Mesenchymal stem cell (in vitro differentiated cells and primary cell): ENCODE data around the gene UBE2QL1.

Source experiments
- DNase-seq: peaks from one replicate; pipeline ENCODE4 v3.0.0-alpha.2; 2013
- H2AFZ ChIP-seq: one replicate; pipeline ENCODE4 v1.6.1; 2013; ENCODE audit warnings: low read depth, mild to moderate bottlenecking, control low read depth, inconsistent platforms, low read length, moderate library complexity
- H2AK5ac ChIP-seq: 2 replicates; pipeline ENCODE4 v1.6.1; 2013; ENCODE audit warnings: low read length, moderate library complexity, mild to moderate bottlenecking, inconsistent platforms; ENCODE audit not compliant: severe bottlenecking
- H2BK120ac ChIP-seq: one replicate; pipeline ENCODE4 v1.6.1; 2013; ENCODE audit warnings: low read depth, mild to moderate bottlenecking, inconsistent platforms, low read length, moderate library complexity
- H2BK12ac ChIP-seq, 2 experiments: one replicate each; pipeline ENCODE4 v1.6.1; 2013; ENCODE audit warnings: inconsistent platforms in 2 of 2, low read length in 2 of 2, mild to moderate bottlenecking in 2 of 2, moderate library complexity in 2 of 2, control low read depth in 1 of 2
- H2BK15ac ChIP-seq: one replicate; pipeline ENCODE4 v1.6.1; 2013; ENCODE audit warnings: mild to moderate bottlenecking, low read depth, inconsistent platforms; ENCODE audit not compliant: poor library complexity, severe bottlenecking
- H2BK5ac ChIP-seq: 2 replicates; pipeline ENCODE4 v1.6.1; 2013; ENCODE audit warnings: low read depth, mild to moderate bottlenecking, low read length, control low read depth, inconsistent platforms; ENCODE audit not compliant: poor library complexity, severe bottlenecking
- H3K14ac ChIP-seq, 2 experiments: one replicate each; pipeline ENCODE4 v1.6.1; 2013; ENCODE audit warnings: inconsistent platforms in 2 of 2, low read length in 2 of 2, control low read depth in 1 of 2, mild to moderate bottlenecking in 1 of 2, moderate library complexity in 1 of 2
- H3K18ac ChIP-seq, 2 experiments: one replicate each; pipeline ENCODE4 v1.6.1; 2013; ENCODE audit warnings: inconsistent platforms in 2 of 2, low read length in 2 of 2, control low read depth in 1 of 2, low read depth in 1 of 2, mild to moderate bottlenecking in 1 of 2
- H3K23ac ChIP-seq, 2 experiments: one replicate each; pipeline ENCODE4 v1.6.1; 2013; ENCODE audit warnings: inconsistent platforms in 2 of 2, low read length in 2 of 2, mild to moderate bottlenecking in 2 of 2, moderate library complexity in 2 of 2, control low read depth in 1 of 2
- H3K27ac ChIP-seq: 2 replicates; pipeline ENCODE4 v1.5.1; 2013; ENCODE audit warnings: mild to moderate bottlenecking, moderate library complexity, low read length, control low read depth, inconsistent platforms; ENCODE audit not compliant: poor library complexity, severe bottlenecking
- H3K27me3 ChIP-seq, 2 experiments: 2 replicates each; pipeline versions ENCODE4 v1.6.1 to v1.7.0; 2013; ENCODE audit warnings: low read length in 2 of 2, mild to moderate bottlenecking in 2 of 2, moderate library complexity in 2 of 2, control low read depth in 1 of 2, inconsistent platforms in 1 of 2; ENCODE audit not compliant: control insufficient read depth in 1 of 2, insufficient read depth in 1 of 2
- H3K36me3 ChIP-seq, 2 experiments: 2 replicates each; pipeline versions ENCODE4 v1.6.1 to v1.7.0; 2013; ENCODE audit warnings: low read length in 2 of 2, control low read depth in 1 of 2, inconsistent platforms in 1 of 2, low read depth in 1 of 2, mild to moderate bottlenecking in 1 of 2; ENCODE audit not compliant: insufficient read depth in 2 of 2, control insufficient read depth in 1 of 2
- H3K4ac ChIP-seq, 2 experiments: one replicate each; pipeline ENCODE4 v1.6.1; 2013; ENCODE audit warnings: inconsistent platforms in 2 of 2, low read length in 2 of 2, mild to moderate bottlenecking in 2 of 2, moderate library complexity in 2 of 2, control low read depth in 1 of 2, low read depth in 1 of 2
- H3K4me1 ChIP-seq: 2 replicates; pipeline ENCODE4 v1.6.1; 2013; ENCODE audit warnings: low read depth, low read length, control low read depth; ENCODE audit not compliant: control insufficient read depth, insufficient read depth
- H3K4me2 ChIP-seq: 2 replicates; pipeline ENCODE4 v1.6.1; 2013; ENCODE audit warnings: low read length, mild to moderate bottlenecking, inconsistent platforms; ENCODE audit not compliant: poor library complexity, severe bottlenecking
- H3K4me3 ChIP-seq, 2 experiments: 2 replicates each; pipeline versions ENCODE4 v1.5.1 to v1.7.0; 2013; ENCODE audit warnings: low read length in 2 of 2, mild to moderate bottlenecking in 2 of 2, control low read depth in 1 of 2, low read depth in 1 of 2; ENCODE audit not compliant: insufficient read depth in 1 of 2
- H3K79me1 ChIP-seq: replicated peaks from 2 replicates; pipeline ENCODE4 v1.6.1; 2013; ENCODE audit warnings: mild to moderate bottlenecking, control low read depth, low read length, inconsistent platforms; ENCODE audit not compliant: poor library complexity, severe bottlenecking
- H3K9ac ChIP-seq: 2 replicates; pipeline ENCODE4 v1.7.0; 2013; ENCODE audit warnings: mild to moderate bottlenecking, low read length, moderate library complexity
- H3K9me3 ChIP-seq: 2 replicates; pipeline ENCODE4 v1.7.0; 2013; ENCODE audit warnings: mild to moderate bottlenecking, low read length; ENCODE audit not compliant: control insufficient read depth
- H4K8ac ChIP-seq: one replicate; pipeline ENCODE4 v1.6.1; 2013; ENCODE audit warnings: inconsistent platforms, mild to moderate bottlenecking, low read length, moderate library complexity
- H4K91ac ChIP-seq: one replicate; pipeline ENCODE4 v1.6.1; 2013; ENCODE audit warnings: mild to moderate bottlenecking, low read length, inconsistent platforms
- WGBS: methylation state at CpG from one replicate; pipeline ENCODE4 v1.1.7; 2013; ENCODE audit warnings: mixed read lengths; 5-methylcytosine and 5-hydroxymethylcytosine counted together

The UBE2QL1 gene

GRCh38 chr5:6473284-6473683 lies 24.6 kb downstream of the UBE2QL1 start:
- H2BK12ac ChIP-seq = no peak overlapping the region
- H4K8ac ChIP-seq = no peak overlapping the region
- no peak overlapping the region for H4K91ac ChIP-seq
- H3K4me1 ChIP-seq = no peaks in the 10 kb centered on the region
- no peak overlapping the region for H2BK120ac ChIP-seq
- H3K4me2 ChIP-seq = no peak overlapping the region
- no peak overlapping the region for H2AK5ac ChIP-seq
- H2BK5ac ChIP-seq = no peak overlapping the region
- no peak overlapping the region for H2AFZ ChIP-seq
- no peak overlapping the region for H3K14ac ChIP-seq
- H3K4me3 ChIP-seq = no peak overlapping the region
- peaks cover 0 to 12% of the 10 kb centered on the region in 2 experiments for H3K27me3 ChIP-seq
- H3K79me1 ChIP-seq = no peaks in the 10 kb centered on the region
- peaks cover 6% of the 10 kb centered on the region for H3K9me3 ChIP-seq
- H3K9ac ChIP-seq = no peak overlapping the region
- H3K23ac ChIP-seq = no peak overlapping the region
- 87% methylated on average over 6 of the region's 6 CpGs for WGBS
- no peak for DNase-seq
- no peak overlapping the region for H2BK15ac ChIP-seq
- H3K36me3 ChIP-seq = no peaks in the 10 kb centered on the region
- no peak overlapping the region for H3K4ac ChIP-seq
- no peak overlapping the region for H3K18ac ChIP-seq
- no peak overlapping the region for H3K27ac ChIP-seq

GRCh38 chr5:6475626-6476312 lies 27.1 kb downstream of the UBE2QL1 start:
- WGBS = 47% methylated on average over 7 of the region's 9 CpGs
- Histone ChIP-seq H3K14ac (no peak overlapping the region), H2AK5ac (no peak overlapping the region), H2BK5ac (no peak overlapping the region), H3K9ac (no peak overlapping the region), H3K4ac (no peak overlapping the region), H3K9me3 (peaks cover 6% of the 10 kb centered on the region), H3K18ac (no peak overlapping the region), H3K4me2 (no peak overlapping the region), H4K91ac (no peak overlapping the region), H3K23ac (no peak overlapping the region), H3K79me1 (no peaks in the 10 kb centered on the region), H3K4me3 (no peak overlapping the region), H3K4me1 (no peaks in the 10 kb centered on the region), H2BK120ac (no peak overlapping the region), H2AFZ (no peak overlapping the region), H2BK12ac (no peak overlapping the region), H3K36me3 (no peaks in the 10 kb centered on the region), H4K8ac (no peak overlapping the region), H3K27ac (no peak overlapping the region), H3K27me3 (peaks cover 0 to 10% of the 10 kb centered on the region in 2 experiments), H2BK15ac (no peak overlapping the region)
- DNase-seq = no peak

GRCh38 chr5:6476313-6476661 lies 27.6 kb downstream of the UBE2QL1 start:
- Histone ChIP-seq H3K14ac (no peak overlapping the region), H3K4me1 (no peaks in the 10 kb centered on the region), H3K4me2 (no peak overlapping the region), H3K9ac (no peak overlapping the region), H4K91ac (no peak overlapping the region), H2AFZ (no peak overlapping the region), H3K27me3 (peaks cover 0 to 10% of the 10 kb centered on the region in 2 experiments), H2BK12ac (no peak overlapping the region), H2AK5ac (no peak overlapping the region), H3K18ac (no peak overlapping the region), H3K4ac (no peak overlapping the region), H2BK15ac (no peak overlapping the region), H3K9me3 (peaks cover 4% of the 10 kb centered on the region), H3K4me3 (no peak overlapping the region), H3K79me1 (no peaks in the 10 kb centered on the region), H4K8ac (no peak overlapping the region), H2BK120ac (no peak overlapping the region), H3K36me3 (no peaks in the 10 kb centered on the region), H2BK5ac (no peak overlapping the region), H3K27ac (no peak overlapping the region), H3K23ac (no peak overlapping the region)
- 83% methylated on average over 6 of the region's 6 CpGs for WGBS
- DNase-seq = no peak

- Histone ChIP-seq H3K4me3 (peak overlapping the region in 1 of 2 experiments; percentile 5), H2BK15ac (no peak overlapping the region), H3K18ac (no peak overlapping the region), H3K9ac (no peak overlapping the region), H3K4ac (no peak overlapping the region), H2AFZ (no peak overlapping the region), H3K9me3 (no peaks in the 10 kb centered on the region), H3K27me3 (peaks cover 0 to 10% of the 10 kb centered on the region in 2 experiments), H3K23ac (no peak overlapping the region), H2AK5ac (no peak overlapping the region), H3K4me1 (no peaks in the 10 kb centered on the region), H3K14ac (no peak overlapping the region), H4K91ac (no peak overlapping the region), H3K36me3 (no peaks in the 10 kb centered on the region), H2BK5ac (no peak overlapping the region), H3K4me2 (no peak overlapping the region), H2BK120ac (no peak overlapping the region), H3K79me1 (no peaks in the 10 kb centered on the region), H2BK12ac (no peak overlapping the region), H3K27ac (no peak overlapping the region), H4K8ac (no peak overlapping the region)
- no peak for DNase-seq
- WGBS = 75% methylated on average over 11 of the region's 11 CpGs
Measured at GRCh38 chr5:6478793-6479192, 30.1 kb downstream of the UBE2QL1 start.
